ENCODE measurements around the gene ZC3H10. TPM values are rescaled to one million over a fixed set of nuclear protein-coding genes. Genes with fewer than 3 reads are reported as not detected.

Gene ZC3H10
- total RNA-seq, 1 experiment from 2014 or later, result 8.2 TPM

- Mint-ChIP-seq H3K36me3 (ENCODE audit: insufficient read depth, unreplicated experiment) (peaks cover 94% of the 10 kb centered on the region), H3K4me3 (ENCODE audit: low read depth, unreplicated experiment) (peak overlapping the region; percentile 96), H3K27me3 (ENCODE audit: unreplicated experiment) (no peaks in the 10 kb centered on the region), H3K4me1 (ENCODE audit: low read depth, unreplicated experiment) (peaks cover 21% of the 10 kb centered on the region), H3K27ac (ENCODE audit: unreplicated experiment) (peak overlapping the region; percentile 95), H3K9me3 (ENCODE audit: low read depth, unreplicated experiment) (no peaks in the 10 kb centered on the region)
- no peak for DNase-seq
- BruUV-seq (replicated peaks), result no TSS peak
- intact Hi-C loops (cut with micrococcal nuclease; ENCODE audit: unreplicated experiment), result loop anchor here (1.0 to 2.0 kb wide), 2 partner anchors 27 to 59 kb away; no protein-coding TSS in a partner anchor
- CTCF ChIA-PET, result interaction anchor here (1.0 to 2.1 kb wide), 3 partner anchors 13 to 26 kb away, joined by 3 to 23 read pairs (median 3); partner anchors contain the start of genes ERBB3 and ZC3H10
- no peak for TF ChIP-seq CTCF (IDR thresholded peaks at IDR 0.05; ENCODE audit: unreplicated experiment)
These were observed 12.5 kb upstream of the ZC3H10 start for GRCh38 chr12:56105609-56105902.

- H3K27me3 Mint-ChIP-seq (ENCODE audit: unreplicated experiment), result no peaks in the 10 kb centered on the region
- H3K9me3 Mint-ChIP-seq (ENCODE audit: low read depth, unreplicated experiment), result no peaks in the 10 kb centered on the region
- peaks cover 21% of the 10 kb centered on the region for H3K4me1 Mint-ChIP-seq (ENCODE audit: low read depth, unreplicated experiment)
- H3K36me3 Mint-ChIP-seq (ENCODE audit: insufficient read depth, unreplicated experiment), result peaks cover 91% of the 10 kb centered on the region
- BruUV-seq (replicated peaks), result no TSS peak
- TF ChIP-seq CTCF (IDR thresholded peaks at IDR 0.05; ENCODE audit: unreplicated experiment), result no peak
- CTCF ChIA-PET, result interaction anchor here (1.0 kb wide), 1 partner anchor 11 kb away, joined by 3 read pairs; the partner anchor contains the start of gene ZC3H10
- peak overlapping the region; percentile 96 for H3K4me3 Mint-ChIP-seq (ENCODE audit: low read depth, unreplicated experiment)
- no peak for DNase-seq
- H3K27ac Mint-ChIP-seq (ENCODE audit: unreplicated experiment), result no peak overlapping the region
- intact Hi-C loops (cut with micrococcal nuclease; ENCODE audit: unreplicated experiment), result no loop called here
These were observed 10.8 kb upstream of the ZC3H10 start for GRCh38 chr12:56107242-56107641.

- intact Hi-C loops (cut with micrococcal nuclease; ENCODE audit: unreplicated experiment), result no loop called here
- Mint-ChIP-seq H3K36me3 (ENCODE audit: insufficient read depth, unreplicated experiment) (peaks cover 92% of the 10 kb centered on the region), H3K27ac (ENCODE audit: unreplicated experiment) (no peak overlapping the region)
These were observed 7.5 kb upstream of the ZC3H10 start for GRCh38 chr12:56110571-56110970.

GRCh38 chr12:56114084-56114483 is 4.0 kb upstream of the ZC3H10 start:
- BruUV-seq (replicated peaks), result no TSS peak
- H3K4me1 Mint-ChIP-seq (ENCODE audit: low read depth, unreplicated experiment), result peaks cover 5% of the 10 kb centered on the region
- intact Hi-C loops (cut with micrococcal nuclease; ENCODE audit: unreplicated experiment), result no loop called here
- CTCF ChIA-PET, result no interaction called here
- no peak overlapping the region for H3K4me3 Mint-ChIP-seq (ENCODE audit: low read depth, unreplicated experiment)
- no peaks in the 10 kb centered on the region for H3K27me3 Mint-ChIP-seq (ENCODE audit: unreplicated experiment)
- H3K27ac Mint-ChIP-seq (ENCODE audit: unreplicated experiment), result peak overlapping the region; percentile 26
- no peak for TF ChIP-seq CTCF (IDR thresholded peaks at IDR 0.05; ENCODE audit: unreplicated experiment)
- peaks cover 92% of the 10 kb centered on the region for H3K36me3 Mint-ChIP-seq (ENCODE audit: insufficient read depth, unreplicated experiment)
- no peaks in the 10 kb centered on the region for H3K9me3 Mint-ChIP-seq (ENCODE audit: low read depth, unreplicated experiment)
- no peak for DNase-seq

More at GRCh38 chr12:56110571-56110970, 7.5 kb upstream of the ZC3H10 start:
- no peak for DNase-seq
- Mint-ChIP-seq H3K4me3 (ENCODE audit: low read depth, unreplicated experiment) (no peak overlapping the region), H3K27me3 (ENCODE audit: unreplicated experiment) (no peaks in the 10 kb centered on the region), H3K9me3 (ENCODE audit: low read depth, unreplicated experiment) (no peaks in the 10 kb centered on the region), H3K4me1 (ENCODE audit: low read depth, unreplicated experiment) (peaks cover 19% of the 10 kb centered on the region)
- no peak for TF ChIP-seq CTCF (IDR thresholded peaks at IDR 0.05; ENCODE audit: unreplicated experiment)
- CTCF ChIA-PET, result no interaction called here
- no TSS peak for BruUV-seq (replicated peaks)
